Measurements from ENCODE around the gene MMP7.

GRCh38 chr11:102527041-102527440 lies 3.5 kb downstream of the MMP7 start:
- TF ChIP-seq POLR2A (IDR thresholded peaks at IDR 0.05): no peak
- no peak for TF ChIP-seq CTCF (IDR thresholded peaks at IDR 0.05)

Measured in right lobe of liver (tissue), 4 donors.